ENCODE data around the gene OLFM4.

GRCh38 chr13:52978989-52979388 lies 49.6 kb upstream of the OLFM4 start:
- TF ChIP-seq, protein P1, sequence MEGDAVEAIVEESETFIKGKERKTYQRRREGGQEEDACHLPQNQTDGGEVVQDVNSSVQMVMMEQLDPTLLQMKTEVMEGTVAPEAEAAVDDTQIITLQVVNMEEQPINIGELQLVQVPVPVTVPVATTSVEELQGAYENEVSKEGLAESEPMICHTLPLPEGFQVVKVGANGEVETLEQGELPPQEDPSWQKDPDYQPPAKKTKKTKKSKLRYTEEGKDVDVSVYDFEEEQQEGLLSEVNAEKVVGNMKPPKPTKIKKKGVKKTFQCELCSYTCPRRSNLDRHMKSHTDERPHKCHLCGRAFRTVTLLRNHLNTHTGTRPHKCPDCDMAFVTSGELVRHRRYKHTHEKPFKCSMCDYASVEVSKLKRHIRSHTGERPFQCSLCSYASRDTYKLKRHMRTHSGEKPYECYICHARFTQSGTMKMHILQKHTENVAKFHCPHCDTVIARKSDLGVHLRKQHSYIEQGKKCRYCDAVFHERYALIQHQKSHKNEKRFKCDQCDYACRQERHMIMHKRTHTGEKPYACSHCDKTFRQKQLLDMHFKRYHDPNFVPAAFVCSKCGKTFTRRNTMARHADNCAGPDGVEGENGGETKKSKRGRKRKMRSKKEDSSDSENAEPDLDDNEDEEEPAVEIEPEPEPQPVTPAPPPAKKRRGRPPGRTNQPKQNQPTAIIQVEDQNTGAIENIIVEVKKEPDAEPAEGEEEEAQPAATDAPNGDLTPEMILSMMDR (conservative IDR thresholded peaks at IDR 0.05 in 1 of 2, IDR thresholded peaks at IDR 0.05 in 1 of 2; ENCODE audit: low read depth in 1 of 2, low read length in 2 of 2) = no peak
- TF ChIP-seq EZH2 (IDR thresholded peaks at IDR 0.05; ENCODE audit: low read length, missing control alignments) = no peak

Measured in fibroblast of lung (primary cell).